Cerebellar nuclear complex (tissue), 1 donor: ENCODE data around the gene NEK8.
"Not testable (repeated sequence)": the region's sequence is repeated elsewhere in the genome, so short reads cannot be mapped to it uniquely, and the experiment has no call there.

Experiments used
- DNase-seq, 2 experiments: peaks; one replicate each; lab custom pipeline; 2025; lab: John Stamatoyannopoulos, UW

Gene NEK8

GRCh38 chr17:28725660-28726225, 2.8 kb upstream of the NEK8 start:
- no peak for DNase-seq

GRCh38 chr17:28726226-28726626, 2.4 kb upstream of the NEK8 start, which contains the start of gene TLCD1:
Gene TLCD1 (minus strand): TSS chr17:28726233. CDS start chr17:28726097, 136 bp downstream.
- DNase-seq: no peak

DNA sequence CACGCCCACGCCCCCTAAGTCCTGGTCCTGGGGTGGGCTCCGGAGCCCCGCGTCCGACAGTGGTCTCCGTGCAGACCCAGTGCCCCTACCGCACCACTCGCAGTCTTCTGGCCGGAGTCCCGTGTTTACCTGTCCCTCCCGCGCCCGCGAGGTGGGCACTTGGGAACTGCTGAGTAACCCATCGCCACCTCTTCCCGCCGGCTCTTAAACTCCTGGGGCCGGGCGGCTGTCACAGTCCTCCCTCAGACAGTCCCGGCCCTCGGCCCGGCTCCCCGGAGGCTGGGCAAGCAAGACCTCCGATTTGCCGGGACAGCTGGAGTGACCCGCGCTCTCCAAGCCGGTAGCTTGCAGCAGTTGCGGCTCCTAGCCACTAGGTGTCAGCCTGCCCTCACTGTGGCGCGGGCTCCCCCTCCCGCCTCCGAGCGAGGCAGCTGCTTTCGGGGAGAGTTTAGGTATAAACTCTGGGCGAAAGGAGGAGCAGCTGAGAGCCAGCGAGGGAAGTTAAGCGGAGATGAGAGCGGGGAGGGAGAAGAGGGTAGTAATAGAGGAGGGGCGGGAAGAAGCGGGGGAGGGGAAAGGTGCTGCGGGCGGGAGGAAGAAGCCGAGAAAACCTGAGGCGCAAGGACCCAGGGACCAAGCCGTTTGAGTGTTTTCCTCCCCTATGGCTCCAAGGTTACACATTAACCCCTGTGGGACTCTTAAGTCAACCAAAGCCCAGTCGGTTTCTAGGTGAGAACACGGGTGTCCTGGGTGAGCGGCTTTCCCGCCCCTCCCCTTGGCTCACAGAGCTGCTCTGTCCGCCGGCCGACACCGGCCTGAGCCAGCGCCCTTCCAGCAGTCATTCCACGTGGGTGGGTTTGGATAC, 1.7 kb upstream of the NEK8 start:
- peak; percentile 53 to 71 for DNase-seq

DNA sequence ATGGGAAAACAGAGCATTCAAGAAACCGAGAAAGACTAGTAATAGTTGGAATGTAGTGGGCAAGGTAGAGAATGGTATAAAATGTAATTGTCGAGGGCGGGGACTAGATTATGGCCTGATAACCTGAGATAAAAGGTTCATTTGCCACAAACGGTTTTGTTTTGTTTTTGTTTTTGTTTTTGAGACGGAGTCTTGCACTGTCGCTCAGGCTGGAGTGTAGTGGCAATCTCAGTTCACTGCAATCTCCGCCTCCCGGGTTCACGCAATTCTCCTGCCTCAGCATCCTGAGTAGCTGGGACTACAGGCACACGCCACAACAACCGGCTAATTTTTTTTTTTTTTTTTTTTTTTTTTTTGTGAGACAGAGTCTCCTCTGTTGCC, 1.4 kb downstream of the NEK8 start:
- DNase-seq: no peak

- DNase-seq: no peak
Observed at GRCh38 chr17:28733346-28733745, 4.8 kb downstream of the NEK8 start.

DNA sequence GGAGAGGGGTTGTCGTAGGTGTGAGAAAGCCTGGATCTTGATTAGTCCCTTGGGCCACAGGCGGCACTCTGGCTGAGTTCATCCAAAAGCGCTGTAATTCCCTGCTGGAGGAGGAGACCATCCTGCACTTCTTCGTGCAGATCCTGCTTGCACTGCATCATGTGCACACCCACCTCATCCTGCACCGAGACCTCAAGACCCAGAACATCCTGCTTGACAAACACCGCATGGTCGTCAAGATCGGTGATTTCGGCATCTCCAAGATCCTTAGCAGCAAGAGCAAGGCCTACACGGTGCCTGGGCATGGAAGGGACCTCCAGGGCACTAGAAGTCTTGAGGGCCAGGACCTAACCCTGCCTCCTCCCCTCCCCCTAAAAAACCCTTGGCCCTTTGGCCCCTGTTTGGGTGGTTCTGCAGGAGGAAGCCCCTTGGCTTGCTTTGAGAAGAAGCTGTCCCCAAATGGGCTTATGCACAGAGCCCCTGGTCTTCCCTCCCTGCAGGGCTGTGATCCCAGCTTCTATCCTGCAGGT, 6.2 kb downstream of the NEK8 start:
- no peak for DNase-seq

- DNase-seq: no peak
Observed at GRCh38 chr17:28735242-28735722, 6.7 kb downstream of the NEK8 start.

GRCh38 chr17:28735913-28736769, 7.6 kb downstream of the NEK8 start:
- not testable (repeated sequence) for DNase-seq

DNA sequence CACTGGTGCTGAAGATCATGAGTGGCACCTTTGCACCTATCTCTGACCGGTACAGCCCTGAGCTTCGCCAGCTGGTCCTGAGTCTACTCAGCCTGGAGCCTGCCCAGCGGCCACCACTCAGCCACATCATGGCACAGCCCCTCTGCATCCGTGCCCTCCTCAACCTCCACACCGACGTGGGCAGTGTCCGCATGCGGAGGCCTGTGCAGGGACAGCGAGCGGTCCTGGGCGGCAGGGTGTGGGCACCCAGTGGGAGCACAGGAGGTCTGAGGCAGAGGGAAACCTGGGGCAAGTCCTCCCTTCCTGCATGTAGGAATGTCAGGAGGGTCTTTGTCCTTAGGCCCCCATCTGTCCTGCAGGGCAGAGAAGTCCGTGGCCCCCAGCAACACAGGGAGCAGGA, 8.7 kb downstream of the NEK8 start:
- DNase-seq: no peak

DNA sequence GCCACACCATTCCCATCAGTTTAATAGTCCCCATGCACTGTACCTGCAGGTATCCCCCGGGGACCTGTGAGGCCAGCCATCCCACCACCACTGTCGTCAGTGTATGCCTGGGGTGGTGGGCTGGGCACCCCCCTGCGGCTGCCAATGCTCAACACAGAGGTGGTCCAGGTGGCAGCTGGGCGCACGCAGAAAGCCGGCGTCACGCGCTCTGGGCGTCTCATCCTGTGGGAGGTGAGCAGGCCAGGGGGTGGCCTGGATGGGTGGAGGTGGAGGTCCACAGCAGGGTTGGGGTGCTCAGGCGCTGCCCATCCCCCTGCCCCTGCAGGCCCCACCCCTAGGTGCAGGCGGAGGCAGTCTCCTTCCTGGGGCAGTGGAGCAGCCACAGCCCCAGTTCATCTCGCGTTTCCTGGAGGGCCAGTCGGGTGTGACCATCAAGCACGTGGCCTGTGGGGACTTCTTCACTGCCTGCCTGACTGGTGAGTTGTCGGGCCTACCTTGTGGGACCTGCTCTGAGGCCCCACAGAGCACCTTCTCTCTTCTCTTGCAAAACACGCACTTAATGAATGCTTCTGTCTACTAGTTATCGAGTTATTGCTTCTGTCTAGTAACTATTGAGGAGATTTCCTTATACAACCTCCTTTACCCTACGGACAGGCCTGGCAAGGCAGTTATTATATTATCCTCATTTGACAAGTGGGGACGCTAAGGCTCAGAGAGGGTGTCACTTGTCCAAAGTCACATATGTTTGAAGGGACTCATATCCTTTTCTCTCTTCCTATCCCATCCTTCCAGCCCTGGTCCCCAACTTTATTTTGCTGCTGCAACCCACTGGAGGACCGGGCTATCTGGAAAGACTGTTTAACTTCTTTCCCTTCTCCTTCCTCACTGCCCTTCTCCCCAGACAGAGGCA, 9.4 kb downstream of the NEK8 start:
- DNase-seq: no peak

DNA sequence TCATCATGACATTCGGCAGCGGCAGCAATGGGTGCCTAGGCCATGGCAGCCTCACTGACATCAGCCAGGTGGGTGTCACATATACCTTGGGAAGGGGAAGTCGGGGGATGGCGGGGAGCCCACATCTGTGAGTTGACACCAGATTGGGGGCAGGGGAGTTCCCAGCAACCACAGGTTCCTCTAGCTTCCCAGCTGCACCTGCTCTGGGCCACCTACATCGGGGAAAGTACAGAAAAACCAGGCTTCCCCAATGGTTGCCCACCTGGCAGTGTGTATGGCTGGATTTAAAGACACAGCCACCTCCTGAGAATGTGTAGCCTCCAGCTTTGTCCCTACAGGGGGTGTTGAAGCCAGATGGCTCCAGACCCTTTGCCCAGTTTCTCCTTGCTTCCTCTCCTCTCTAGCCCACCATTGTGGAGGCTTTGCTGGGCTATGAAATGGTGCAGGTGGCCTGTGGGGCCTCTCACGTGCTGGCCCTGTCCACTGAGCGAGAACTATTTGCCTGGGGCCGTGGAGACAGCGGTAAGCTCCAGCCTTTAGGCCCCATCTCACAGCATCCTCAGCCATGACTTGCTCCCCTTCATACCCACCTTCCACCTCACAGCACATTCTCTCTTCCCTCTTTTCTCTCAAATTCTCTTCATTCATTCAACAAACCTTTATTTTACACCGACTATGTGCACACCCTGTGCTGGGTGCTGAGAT, 10.2 kb downstream of the NEK8 start:
- DNase-seq: no peak

DNA sequence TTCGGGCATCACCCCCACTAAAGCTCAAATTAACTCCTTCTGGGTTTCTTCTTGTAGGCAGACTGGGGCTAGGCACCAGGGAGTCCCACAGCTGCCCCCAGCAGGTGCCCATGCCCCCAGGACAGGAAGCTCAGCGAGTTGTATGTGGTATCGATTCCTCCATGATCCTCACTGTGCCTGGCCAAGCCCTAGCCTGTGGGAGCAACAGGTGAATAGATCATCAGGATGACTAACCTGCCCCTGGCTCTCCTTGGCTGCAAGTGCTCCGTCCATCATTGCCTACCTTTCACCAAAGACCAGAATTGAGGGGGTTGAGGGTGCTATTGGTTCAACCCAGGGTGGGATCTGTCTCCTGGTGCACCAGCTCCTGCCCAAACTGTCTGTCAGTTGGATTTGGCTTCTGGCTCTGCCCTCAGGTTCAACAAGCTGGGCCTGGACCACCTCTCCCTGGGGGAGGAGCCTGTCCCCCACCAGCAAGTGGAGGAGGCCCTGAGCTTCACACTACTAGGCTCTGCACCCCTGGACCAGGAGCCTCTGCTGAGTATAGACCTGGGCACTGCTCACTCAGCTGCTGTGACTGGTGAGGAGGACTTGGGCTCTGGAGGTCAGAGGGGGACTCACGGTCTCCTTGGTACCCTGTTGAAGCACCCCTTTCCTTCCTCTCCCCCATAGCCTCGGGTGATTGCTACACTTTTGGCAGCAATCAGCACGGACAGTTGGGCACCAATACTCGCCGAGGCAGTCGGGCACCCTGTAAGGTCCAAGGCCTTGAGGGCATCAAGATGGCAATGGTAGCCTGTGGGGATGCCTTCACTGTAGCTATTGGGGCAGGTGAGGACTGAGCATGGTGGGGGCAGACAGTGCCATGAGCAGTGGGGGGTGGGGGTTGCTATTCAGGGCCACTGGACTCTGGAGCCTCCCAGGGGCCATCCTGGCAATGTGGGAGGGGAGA, 12.1 kb downstream of the NEK8 start:
- DNase-seq: no peak

DNA sequence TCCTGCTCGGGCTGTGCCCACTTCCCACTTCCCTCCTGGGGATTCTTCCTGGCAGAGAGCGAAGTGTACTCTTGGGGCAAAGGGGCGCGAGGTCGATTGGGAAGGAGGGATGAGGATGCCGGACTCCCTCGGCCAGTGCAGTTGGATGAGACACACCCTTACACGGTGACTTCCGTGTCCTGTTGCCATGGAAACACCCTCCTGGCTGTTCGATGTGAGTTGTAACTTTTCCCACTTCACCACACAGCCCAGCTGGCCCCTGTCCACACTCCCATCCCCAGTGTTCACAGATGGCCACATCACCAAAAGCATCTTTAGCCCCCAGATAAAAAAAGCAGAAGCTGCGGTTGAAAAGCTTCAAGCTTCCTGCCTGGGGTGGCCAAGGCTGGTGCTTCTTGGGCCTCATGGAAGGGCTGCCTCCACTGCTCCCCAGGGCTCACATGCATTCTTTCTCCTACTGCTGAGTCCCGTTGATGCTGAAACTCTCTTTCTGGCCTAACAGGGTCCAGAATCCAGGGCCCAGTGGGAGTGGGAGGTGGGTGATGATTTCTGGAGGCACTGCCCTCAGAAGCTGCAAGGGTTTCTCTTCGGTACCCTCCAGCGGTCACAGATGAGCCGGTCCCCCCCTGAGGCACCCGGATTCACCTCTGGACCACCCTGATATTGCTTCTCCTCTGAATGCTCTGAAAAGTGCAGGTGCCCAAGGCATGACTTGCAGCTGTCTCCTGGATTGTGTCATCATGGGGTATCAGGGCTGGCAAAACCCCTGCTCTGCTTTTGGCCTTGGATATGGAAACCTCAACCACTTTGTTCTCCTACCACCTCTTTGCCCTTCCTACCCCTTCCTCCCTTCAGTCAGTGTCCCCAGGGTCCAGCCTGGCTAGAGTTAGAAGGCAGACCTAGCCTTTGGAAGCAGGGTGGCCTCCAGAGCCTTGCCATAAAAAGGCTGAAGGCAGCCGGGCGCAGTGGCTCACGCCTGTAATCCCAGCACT, 13.1 kb downstream of the NEK8 start:
- no peak for DNase-seq

DNA sequence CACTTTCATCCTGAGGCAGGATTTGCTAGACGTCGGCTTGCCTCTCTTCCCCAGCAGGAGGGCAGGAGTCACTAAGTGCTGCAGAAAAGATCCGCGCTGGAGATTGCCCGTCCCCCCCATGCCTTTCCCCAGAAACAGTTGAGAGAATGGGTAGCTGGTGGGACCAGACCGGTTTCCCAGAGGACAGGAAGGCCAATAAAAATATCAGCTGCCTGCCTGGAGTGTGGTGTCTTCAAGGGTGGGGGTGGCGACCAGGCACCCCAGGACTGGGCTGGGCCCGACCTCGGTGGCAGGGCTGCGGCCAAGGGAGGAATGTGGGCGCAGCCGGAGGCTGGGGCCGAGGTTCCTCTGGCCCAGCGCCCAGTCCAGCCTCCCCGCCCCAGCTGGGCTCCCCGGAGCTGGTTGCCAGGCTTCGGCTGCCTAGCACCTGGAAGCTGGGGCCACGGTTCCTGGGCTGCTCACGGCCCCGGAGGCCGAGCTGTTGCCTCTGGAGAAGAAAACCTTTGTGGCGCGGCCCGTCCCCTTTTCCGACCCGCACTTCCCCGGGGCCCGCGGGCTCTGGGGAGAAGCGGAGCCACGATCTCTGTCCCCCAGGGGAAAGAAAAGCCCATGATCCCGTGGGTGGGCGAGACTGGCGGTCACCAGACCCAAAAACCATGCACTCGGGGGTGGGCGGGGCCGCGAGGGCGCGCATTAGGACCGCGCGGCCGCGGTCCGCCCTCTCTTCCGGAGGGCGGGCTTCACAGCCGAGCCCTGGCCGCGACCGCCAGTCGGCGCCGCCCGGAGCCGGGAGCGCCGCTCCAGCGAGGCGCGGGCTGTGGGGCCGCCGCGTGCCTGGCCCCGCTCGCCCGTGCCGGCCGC, 14.9 kb downstream of the NEK8 start, which contains the start of gene TRAF4:
Gene TRAF4, plus strand, starts transcription at position 769 of the 861 bp plus-strand sequence. CDS start 102 bp downstream, outside the sequence.
- no peak for DNase-seq

DNA sequence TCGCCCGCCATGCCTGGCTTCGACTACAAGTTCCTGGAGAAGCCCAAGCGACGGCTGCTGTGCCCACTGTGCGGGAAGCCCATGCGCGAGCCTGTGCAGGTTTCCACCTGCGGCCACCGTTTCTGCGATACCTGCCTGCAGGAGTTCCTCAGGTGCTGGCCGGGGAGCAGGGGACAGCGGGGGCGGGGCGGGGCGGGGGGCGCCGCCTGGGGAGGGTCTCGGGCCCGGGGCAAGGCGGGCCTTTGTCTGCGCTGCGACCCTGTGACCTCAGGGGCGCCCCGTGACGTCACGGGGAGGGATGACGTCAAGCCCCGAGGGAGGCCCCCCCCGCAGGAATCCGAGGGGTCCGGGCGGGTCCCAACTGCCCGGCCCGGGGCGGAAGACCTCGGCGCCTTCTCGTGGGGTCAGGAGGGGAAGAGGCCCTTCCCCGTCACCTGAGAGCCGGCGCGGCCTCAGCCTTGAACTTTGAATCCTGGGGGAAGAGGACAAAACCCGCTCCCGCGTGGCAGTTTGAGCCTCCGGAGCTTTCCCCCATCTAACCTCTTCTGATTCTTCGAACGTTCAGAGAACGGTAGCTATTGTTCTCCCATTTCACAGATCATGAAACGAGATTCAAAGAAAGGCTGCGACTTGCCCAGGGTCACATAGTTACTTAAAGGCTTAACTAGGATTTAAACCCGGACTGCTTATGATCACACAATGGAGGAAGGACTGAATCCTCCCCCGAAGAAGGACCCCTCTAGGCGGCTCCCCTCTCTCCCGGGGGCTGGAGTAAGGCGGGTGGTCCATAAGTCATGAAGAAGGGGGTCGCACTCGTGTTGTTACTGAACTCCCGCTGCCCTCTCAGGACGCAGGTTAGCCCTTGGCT, 15.8 kb downstream of the NEK8 start:
- no peak for DNase-seq
